WERI-Rb-1 (cell line): ENCODE data around the gene LTBP1.

Source experiments
- DNase-seq: peaks from one replicate; pipeline ENCODE4 v3.0.0-alpha.2; 2020
- H3K27ac ChIP-seq: fragments of 250-450 bp; sonication (Bioruptor Pico); 2 replicates; pipeline ENCODE4 v1.5.1; 2020; ENCODE audit warnings: mild to moderate bottlenecking, moderate library complexity
- H3K27me3 ChIP-seq: fragments of 250-450 bp; sonication (Bioruptor Pico); 2 replicates; pipeline ENCODE4 v1.5.1; 2021; ENCODE audit warnings: mild to moderate bottlenecking, low read depth, moderate library complexity; ENCODE audit not compliant: insufficient read depth, severe bottlenecking
- H3K36me3 ChIP-seq: fragments of 250-450 bp; sonication (Bioruptor Pico); 2 replicates; pipeline ENCODE4 v1.5.1; 2020; ENCODE audit warnings: mild to moderate bottlenecking, moderate library complexity
- H3K4me3 ChIP-seq: 2 replicates; pipeline ENCODE4 v1.5.1; 2011; ENCODE audit warnings: low read depth, mild to moderate bottlenecking, control low read depth, low read length
- H3K9me3 ChIP-seq: fragments of 250-450 bp; sonication (Bioruptor Pico); 2 replicates; pipeline ENCODE4 v1.5.1; 2021; ENCODE audit warnings: mild to moderate bottlenecking, moderate library complexity; ENCODE audit not compliant: severe bottlenecking
- CTCF ChIP-seq: IDR thresholded peaks from 2 replicates; pipeline ENCODE4 v1.5.1; 2011; ENCODE audit warnings: low read depth, mild to moderate bottlenecking, control low read depth, inconsistent platforms, low read length

LTBP1 gene

GRCh38 chr2:33022395-33022985 is 75.7 kb downstream of the LTBP1 start:
- H3K27ac ChIP-seq: no peak overlapping the region

DNA sequence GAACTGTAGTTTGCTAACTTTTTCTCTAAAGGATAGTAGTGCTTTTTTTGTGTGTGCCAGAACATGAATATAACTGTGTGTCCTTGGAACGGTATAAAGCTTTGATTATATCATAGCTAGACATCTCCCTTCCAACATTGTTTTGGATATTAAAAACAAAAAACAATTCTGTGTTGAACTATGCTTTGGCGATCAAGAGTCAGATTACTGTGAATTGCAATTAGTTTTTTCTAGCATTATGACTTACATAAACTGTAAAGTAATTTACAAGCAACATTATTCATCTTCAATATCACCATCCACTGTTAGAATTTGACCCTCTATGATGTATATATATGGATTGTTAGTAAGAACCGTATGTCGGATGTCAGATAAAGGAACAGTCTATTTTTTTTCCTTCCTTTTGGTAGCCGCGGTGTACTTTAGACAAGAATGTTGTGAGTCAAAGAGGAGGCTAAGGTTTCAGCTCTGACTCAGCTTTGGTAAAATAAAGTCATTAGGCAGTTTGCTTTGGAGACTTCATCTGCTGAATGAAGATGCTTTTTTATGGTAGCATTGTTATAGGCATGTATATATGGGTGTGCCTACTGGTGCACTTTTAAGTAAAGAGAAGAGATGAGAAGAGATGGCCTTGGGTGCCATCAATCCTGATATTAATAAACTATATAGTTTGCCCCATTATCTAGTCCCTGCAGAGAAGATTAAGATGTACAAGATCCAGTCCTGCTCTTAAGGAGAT is 76.4 kb downstream of the LTBP1 start:
- no peak for DNase-seq
- no peak overlapping the region for H3K27ac ChIP-seq
- no peak for TF ChIP-seq CTCF

More at GRCh38 chr2:33022395-33022985, 75.7 kb downstream of the LTBP1 start:
- no peak for TF ChIP-seq CTCF
- Histone ChIP-seq H3K4me3 (no peak overlapping the region), H3K27me3 (no peaks in the 10 kb centered on the region), H3K36me3 (no peaks in the 10 kb centered on the region), H3K9me3 (no peaks in the 10 kb centered on the region)
- no peak for DNase-seq

GRCh38 chr2:33023728-33024500 is 77.2 kb downstream of the LTBP1 start:
- Histone ChIP-seq H3K27me3 (no peaks in the 10 kb centered on the region), H3K36me3 (no peaks in the 10 kb centered on the region), H3K4me3 (no peak overlapping the region), H3K9me3 (no peaks in the 10 kb centered on the region), H3K27ac (no peak overlapping the region)
- no peak for DNase-seq
- no peak for TF ChIP-seq CTCF

More for the DNA sequence above, 76.4 kb downstream of the LTBP1 start:
- no peaks in the 10 kb centered on the region for H3K9me3 ChIP-seq
- H3K27me3 ChIP-seq: no peaks in the 10 kb centered on the region
- H3K4me3 ChIP-seq: no peak overlapping the region
- no peaks in the 10 kb centered on the region for H3K36me3 ChIP-seq

DNA sequence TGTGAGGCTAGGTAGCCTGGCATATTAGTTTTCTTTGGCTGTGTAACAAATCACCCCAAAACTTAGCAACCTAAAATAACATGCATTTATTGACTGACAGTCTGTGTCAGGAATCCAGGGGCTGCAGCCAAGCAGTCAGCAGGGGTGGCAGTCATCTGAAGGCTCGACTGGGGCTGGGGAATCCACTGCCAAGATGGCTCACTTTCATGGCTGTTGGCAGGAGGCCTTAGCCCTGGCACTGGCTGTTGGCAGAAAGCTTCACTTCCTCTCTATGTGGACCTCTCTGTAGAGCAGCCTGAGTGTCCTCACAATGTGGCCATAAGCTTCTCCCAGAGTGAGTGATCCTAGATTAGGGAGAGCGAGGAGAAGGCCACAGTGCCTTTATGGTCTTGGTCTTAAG is 78.0 kb downstream of the LTBP1 start:
- no peak for TF ChIP-seq CTCF
- H3K9me3 ChIP-seq: no peaks in the 10 kb centered on the region
- H3K4me3 ChIP-seq: no peak overlapping the region
- no peak for DNase-seq
- no peaks in the 10 kb centered on the region for H3K27me3 ChIP-seq
- no peak overlapping the region for H3K27ac ChIP-seq
- no peaks in the 10 kb centered on the region for H3K36me3 ChIP-seq

- TF ChIP-seq CTCF: no peak
- H3K36me3 ChIP-seq: no peaks in the 10 kb centered on the region
- no peaks in the 10 kb centered on the region for H3K27me3 ChIP-seq
- no peak overlapping the region for H3K27ac ChIP-seq
- no peaks in the 10 kb centered on the region for H3K9me3 ChIP-seq
- H3K4me3 ChIP-seq: no peak overlapping the region
- DNase-seq: no peak
Observed at GRCh38 chr2:33029459-33029858, 82.7 kb downstream of the LTBP1 start.
